WTC11 (cell line): ENCODE data around the gene MAP4. TPM values are rescaled to one million over a fixed set of nuclear protein-coding genes. Genes with fewer than 3 reads are reported as not detected.

ENCODE experiments used
- ATAC-seq: fragments of 200-7000 bp; cut with Tn5 transposase; 2 replicates; pipeline ENCODE4 v1.10.0; 2021; ENCODE audit warnings: mild to moderate bottlenecking, moderate library complexity
- CTCF ChIA-PET: fragments of 300-600 bp; sonication (Branson Sonifier 250); formaldehyde crosslinking; loops from one replicate; lab custom pipeline; 2021; ENCODE audit warnings: antibody characterized with exemption; lab: Charles Lee
- POLR2A ChIA-PET: fragments of 350-600 bp; sonication (Branson Sonifier 250); formaldehyde crosslinking; loops from one replicate; lab custom pipeline; 2021; ENCODE audit warnings: antibody characterized with exemption; lab: Charles Lee
- DNase-seq: peaks from one replicate; pipeline ENCODE4 v3.0.0; 2021; ENCODE audit warnings: low spot score
- H3K27ac Mint-ChIP-seq: 2 replicates; pipeline ENCODE4 v1.8.0; 2021; ENCODE audit warnings: mixed read lengths
- H3K27me3 Mint-ChIP-seq: 2 replicates; pipeline ENCODE4 v1.8.0; 2021; ENCODE audit warnings: low read depth, mild to moderate bottlenecking, moderate library complexity, mixed read lengths
- H3K36me3 Mint-ChIP-seq: 2 replicates; pipeline ENCODE4 v1.8.0; 2021; ENCODE audit warnings: mixed read lengths
- H3K4me1 Mint-ChIP-seq: 2 replicates; pipeline ENCODE4 v1.8.0; 2022; ENCODE audit warnings: mixed read lengths
- H3K4me3 Mint-ChIP-seq: 2 replicates; pipeline ENCODE4 v1.8.0; 2021; ENCODE audit warnings: mild to moderate bottlenecking, moderate library complexity, mixed read lengths
- H3K9me3 Mint-ChIP-seq: 2 replicates; pipeline ENCODE4 v1.8.0; 2021; ENCODE audit warnings: mixed read lengths
- ELF4 ChIP-seq: sonication (generic); formaldehyde crosslinking; IDR thresholded peaks from 2 replicates; pipeline ENCODE4 v1.8.1; 2022; ENCODE audit warnings: low read depth, mild to moderate bottlenecking, moderate library complexity, missing genetic modification reagents
- FOXK1 ChIP-seq: sonication (generic); formaldehyde crosslinking; IDR thresholded peaks from 2 replicates; pipeline ENCODE4 v1.8.0; 2022; ENCODE audit warnings: mild to moderate bottlenecking, moderate library complexity, missing genetic modification reagents
- HMGA2 ChIP-seq: fragments of 250-450 bp; sonication (Bioruptor Pico); IDR thresholded peaks from 2 replicates; pipeline ENCODE4 v1.4.0; 2021; ENCODE audit warnings: mild to moderate bottlenecking, moderate library complexity
- JAZF1 ChIP-seq: fragments of 250-450 bp; sonication (Bioruptor Pico); IDR thresholded peaks from 2 replicates; pipeline ENCODE4 v1.9.0; 2021; ENCODE audit warnings: moderate library complexity, mild to moderate bottlenecking, inconsistent platforms
- KAT7 ChIP-seq: sonication (generic); formaldehyde crosslinking; IDR thresholded peaks from 2 replicates; pipeline ENCODE4 v1.8.1; 2023; ENCODE audit warnings: missing genetic modification reagents, mild to moderate bottlenecking, borderline replicate concordance
- MXD4 ChIP-seq: fragments of 250-450 bp; sonication (Bioruptor Pico); IDR thresholded peaks from 2 replicates; pipeline ENCODE4 v1.8.0; 2021; ENCODE audit warnings: mild to moderate bottlenecking, moderate library complexity, borderline replicate concordance
- NR3C1 ChIP-seq: sonication (generic); formaldehyde crosslinking; conservative IDR thresholded peaks from 2 replicates; pipeline ENCODE4 v1.8.1; 2023; ENCODE audit warnings: low read depth, mild to moderate bottlenecking, missing genetic modification reagents
- RORB ChIP-seq: fragments of 250-450 bp; sonication (Bioruptor Pico); IDR thresholded peaks from 2 replicates; pipeline ENCODE4 v1.9.0; 2021; ENCODE audit warnings: mild to moderate bottlenecking
- TEAD1 ChIP-seq: sonication (generic); formaldehyde crosslinking; IDR thresholded peaks from 2 replicates; pipeline ENCODE4 v1.8.0; 2022; ENCODE audit warnings: mild to moderate bottlenecking, missing genetic modification reagents
- TP53 ChIP-seq: sonication (generic); formaldehyde crosslinking; IDR thresholded peaks from 2 replicates; pipeline ENCODE4 v1.8.1; 2023; ENCODE audit warnings: mild to moderate bottlenecking, missing genetic modification reagents
- ZNF512 ChIP-seq: sonication (generic); formaldehyde crosslinking; IDR thresholded peaks from 2 replicates; pipeline ENCODE4 v1.8.1; 2022; ENCODE audit warnings: missing genetic modification reagents, borderline replicate concordance
- ZSCAN18 ChIP-seq: fragments of 250-450 bp; sonication (Bioruptor Pico); IDR thresholded peaks from 2 replicates; pipeline ENCODE4 v2.1.2; 2022; ENCODE audit warnings: mild to moderate bottlenecking, moderate library complexity
- total RNA-seq: library from RNA; stranded (reverse); gene quantifications from 3 replicates; pipeline ENCODE4 v1.2.3, GENCODE V29; 2021
- TF ChIP-seq, protein P1 (sequence below): fragments of 250-450 bp; sonication (Bioruptor Pico); IDR thresholded peaks from 2 replicates; pipeline ENCODE4 v1.9.0; 2021; ENCODE audit warnings: mild to moderate bottlenecking, borderline replicate concordance
- TF ChIP-seq, protein P2 (sequence below): sonication (generic); formaldehyde crosslinking; IDR thresholded peaks from 2 replicates; pipeline ENCODE4 v1.8.0; 2022; ENCODE audit warnings: mild to moderate bottlenecking, missing genetic modification reagents
- TF ChIP-seq, protein P3 (sequence below): fragments of 250-450 bp; sonication (Bioruptor Pico); conservative IDR thresholded peaks from 2 replicates; pipeline ENCODE4 v1.9.0; 2021; ENCODE audit warnings: mild to moderate bottlenecking

The MAP4 gene
- total RNA-seq, 1 experiment from 2014 or later: 199 TPM

DNA sequence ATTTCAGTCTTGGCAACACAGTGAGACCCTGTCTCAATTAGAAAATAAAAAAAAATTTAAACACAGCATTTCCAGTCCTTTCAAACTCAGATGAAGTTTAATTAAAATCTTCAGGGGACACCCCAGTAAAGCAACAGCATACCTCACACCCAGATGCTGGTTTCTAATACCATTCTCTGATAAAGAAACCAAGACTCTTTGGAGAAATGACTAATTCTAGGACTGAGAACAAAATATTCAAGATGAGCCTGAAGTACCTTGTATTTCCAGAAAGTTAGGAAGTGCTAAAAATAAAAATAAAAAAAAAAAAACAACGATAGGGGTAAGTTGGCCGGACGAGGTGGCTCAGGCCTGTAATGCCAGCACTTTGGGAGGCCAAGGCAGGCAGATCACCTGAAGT is 14.0 kb upstream of the MAP4 start:
- Mint-ChIP-seq H3K4me1 (peaks cover 20% of the 10 kb centered on the region), H3K9me3 (no peaks in the 10 kb centered on the region), H3K4me3 (no peak overlapping the region), H3K36me3 (no peaks in the 10 kb centered on the region), H3K27me3 (no peaks in the 10 kb centered on the region), H3K27ac (no peak overlapping the region)
- ATAC-seq (no peak), DNase-seq (no peak)
- POLR2A ChIA-PET: no interaction called here
- CTCF ChIA-PET: no interaction called here
- TF ChIP-seq, protein P1, sequence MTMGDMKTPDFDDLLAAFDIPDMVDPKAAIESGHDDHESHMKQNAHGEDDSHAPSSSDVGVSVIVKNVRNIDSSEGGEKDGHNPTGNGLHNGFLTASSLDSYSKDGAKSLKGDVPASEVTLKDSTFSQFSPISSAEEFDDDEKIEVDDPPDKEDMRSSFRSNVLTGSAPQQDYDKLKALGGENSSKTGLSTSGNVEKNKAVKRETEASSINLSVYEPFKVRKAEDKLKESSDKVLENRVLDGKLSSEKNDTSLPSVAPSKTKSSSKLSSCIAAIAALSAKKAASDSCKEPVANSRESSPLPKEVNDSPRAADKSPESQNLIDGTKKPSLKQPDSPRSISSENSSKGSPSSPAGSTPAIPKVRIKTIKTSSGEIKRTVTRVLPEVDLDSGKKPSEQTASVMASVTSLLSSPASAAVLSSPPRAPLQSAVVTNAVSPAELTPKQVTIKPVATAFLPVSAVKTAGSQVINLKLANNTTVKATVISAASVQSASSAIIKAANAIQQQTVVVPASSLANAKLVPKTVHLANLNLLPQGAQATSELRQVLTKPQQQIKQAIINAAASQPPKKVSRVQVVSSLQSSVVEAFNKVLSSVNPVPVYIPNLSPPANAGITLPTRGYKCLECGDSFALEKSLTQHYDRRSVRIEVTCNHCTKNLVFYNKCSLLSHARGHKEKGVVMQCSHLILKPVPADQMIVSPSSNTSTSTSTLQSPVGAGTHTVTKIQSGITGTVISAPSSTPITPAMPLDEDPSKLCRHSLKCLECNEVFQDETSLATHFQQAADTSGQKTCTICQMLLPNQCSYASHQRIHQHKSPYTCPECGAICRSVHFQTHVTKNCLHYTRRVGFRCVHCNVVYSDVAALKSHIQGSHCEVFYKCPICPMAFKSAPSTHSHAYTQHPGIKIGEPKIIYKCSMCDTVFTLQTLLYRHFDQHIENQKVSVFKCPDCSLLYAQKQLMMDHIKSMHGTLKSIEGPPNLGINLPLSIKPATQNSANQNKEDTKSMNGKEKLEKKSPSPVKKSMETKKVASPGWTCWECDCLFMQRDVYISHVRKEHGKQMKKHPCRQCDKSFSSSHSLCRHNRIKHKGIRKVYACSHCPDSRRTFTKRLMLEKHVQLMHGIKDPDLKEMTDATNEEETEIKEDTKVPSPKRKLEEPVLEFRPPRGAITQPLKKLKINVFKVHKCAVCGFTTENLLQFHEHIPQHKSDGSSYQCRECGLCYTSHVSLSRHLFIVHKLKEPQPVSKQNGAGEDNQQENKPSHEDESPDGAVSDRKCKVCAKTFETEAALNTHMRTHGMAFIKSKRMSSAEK (CRISPR knock-in tag): no peak
- TF ChIP-seq ZSCAN18 (no peak), ZNF512 (no peak), RORB (CRISPR knock-in tag) (no peak), NR3C1 (CRISPR knock-in tag) (no peak), TEAD1 (no peak), JAZF1 (no peak), TP53 (no peak), KAT7 (CRISPR knock-in tag) (no peak), FOXK1 (CRISPR knock-in tag) (no peak), HMGA2 (CRISPR knock-in tag) (no peak), MXD4 (CRISPR knock-in tag) (no peak), ELF4 (no peak)
- TF ChIP-seq, protein P2, sequence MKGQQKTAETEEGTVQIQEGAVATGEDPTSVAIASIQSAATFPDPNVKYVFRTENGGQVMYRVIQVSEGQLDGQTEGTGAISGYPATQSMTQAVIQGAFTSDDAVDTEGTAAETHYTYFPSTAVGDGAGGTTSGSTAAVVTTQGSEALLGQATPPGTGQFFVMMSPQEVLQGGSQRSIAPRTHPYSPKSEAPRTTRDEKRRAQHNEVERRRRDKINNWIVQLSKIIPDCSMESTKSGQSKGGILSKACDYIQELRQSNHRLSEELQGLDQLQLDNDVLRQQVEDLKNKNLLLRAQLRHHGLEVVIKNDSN (CRISPR knock-in tag): no peak
- TF ChIP-seq, protein P3, sequence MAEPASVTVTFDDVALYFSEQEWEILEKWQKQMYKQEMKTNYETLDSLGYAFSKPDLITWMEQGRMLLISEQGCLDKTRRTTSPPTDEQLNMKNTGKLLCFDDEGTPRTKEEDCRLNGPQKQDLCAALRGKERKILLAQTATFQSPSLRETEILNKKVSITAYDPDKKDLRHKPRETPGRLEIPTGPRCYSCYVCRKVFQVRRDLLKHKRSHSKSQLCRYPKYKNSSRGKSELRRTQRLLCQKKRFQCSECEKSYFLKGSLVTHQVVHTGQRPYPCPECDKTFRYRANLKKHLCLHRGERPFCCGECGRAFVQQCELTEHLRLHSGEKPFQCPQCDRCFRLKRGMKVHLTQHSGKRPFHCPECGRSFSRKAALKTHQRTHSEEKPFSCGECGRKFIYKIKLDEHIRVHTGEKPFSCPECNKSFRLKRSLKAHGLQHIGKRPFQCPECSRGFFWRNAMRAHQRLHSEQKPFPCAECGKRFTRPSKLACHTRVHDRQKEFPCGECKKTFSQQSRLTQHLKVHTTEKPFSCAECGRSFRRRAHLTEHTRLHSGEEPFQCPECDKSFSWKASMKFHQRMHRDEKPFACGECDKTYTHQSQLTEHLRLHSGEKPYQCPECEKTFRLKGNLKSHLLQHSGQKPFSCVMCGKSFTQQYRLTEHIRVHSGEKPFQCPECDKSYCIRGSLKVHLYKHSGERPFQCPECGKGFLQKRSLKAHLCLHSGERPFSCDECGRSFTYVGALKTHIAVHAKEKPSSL (CRISPR knock-in tag): no peak
